Midbrain (tissue), 1 donor: ENCODE results near the gene LY6G6C.

ENCODE experiments used
- DNase-seq: peaks from one replicate; lab custom pipeline; 2025; lab: John Stamatoyannopoulos, UW

LY6G6C gene, protein sequence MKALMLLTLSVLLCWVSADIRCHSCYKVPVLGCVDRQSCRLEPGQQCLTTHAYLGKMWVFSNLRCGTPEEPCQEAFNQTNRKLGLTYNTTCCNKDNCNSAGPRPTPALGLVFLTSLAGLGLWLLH

DNA sequence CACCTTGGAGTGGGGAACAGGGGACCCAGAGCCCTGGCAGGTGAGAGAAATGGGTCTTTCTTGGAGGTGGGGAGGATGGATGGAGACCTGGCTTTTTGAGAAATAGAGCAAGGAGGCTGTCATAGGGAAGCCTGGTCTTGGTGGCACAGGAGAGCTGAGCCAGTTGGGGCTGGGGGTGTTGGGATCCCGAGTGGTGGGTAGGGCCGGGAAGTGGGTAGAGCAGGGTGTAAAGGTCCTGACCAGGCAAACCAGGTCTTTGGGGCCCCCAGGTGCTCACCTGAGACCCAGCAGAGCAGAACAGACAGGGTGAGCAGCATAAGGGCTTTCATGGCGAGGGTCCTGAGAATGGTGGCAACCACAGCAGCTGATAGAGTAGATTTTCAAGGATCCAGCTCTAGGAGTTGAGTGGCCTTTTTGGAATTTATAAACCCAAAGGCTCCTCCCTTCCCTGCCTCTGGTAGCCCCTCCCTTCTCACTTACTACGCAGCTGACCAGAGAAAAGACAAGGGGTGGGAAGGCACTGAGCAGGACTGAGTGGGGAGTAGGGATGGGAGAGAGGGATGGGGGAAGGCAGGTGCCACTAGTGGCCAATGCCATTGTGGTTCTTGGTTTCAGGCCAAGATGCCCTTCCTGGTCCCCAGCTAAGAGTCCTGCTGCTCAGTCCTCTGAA is at the start of gene LY6G6C:
Gene LY6G6C (minus strand): TSS at position 396 of the 670 bp plus-strand sequence. CDS start 67 bp downstream, at position 329.
- DNase-seq, result no peak

DNA sequence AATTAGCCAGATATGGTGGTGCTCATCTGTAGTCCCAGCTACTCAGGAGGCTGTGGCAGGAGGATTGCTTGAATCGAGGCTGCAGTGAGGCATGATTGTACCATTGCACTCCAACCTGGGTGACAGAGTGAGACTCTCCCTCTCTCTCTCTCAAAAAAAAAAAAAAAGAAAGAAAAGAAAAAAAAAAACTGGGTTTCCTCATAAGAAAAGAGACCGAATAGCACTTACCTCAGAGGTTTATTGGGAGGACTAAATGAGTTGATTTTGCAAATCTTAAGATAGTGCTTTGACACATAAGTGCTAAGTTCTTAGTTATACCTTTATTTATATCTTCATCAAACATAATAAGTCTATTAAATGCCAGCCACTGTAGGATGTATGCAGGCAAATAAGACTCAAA is 49.3 kb upstream of the LY6G6C start:
- DNase-seq, result no peak

DNA sequence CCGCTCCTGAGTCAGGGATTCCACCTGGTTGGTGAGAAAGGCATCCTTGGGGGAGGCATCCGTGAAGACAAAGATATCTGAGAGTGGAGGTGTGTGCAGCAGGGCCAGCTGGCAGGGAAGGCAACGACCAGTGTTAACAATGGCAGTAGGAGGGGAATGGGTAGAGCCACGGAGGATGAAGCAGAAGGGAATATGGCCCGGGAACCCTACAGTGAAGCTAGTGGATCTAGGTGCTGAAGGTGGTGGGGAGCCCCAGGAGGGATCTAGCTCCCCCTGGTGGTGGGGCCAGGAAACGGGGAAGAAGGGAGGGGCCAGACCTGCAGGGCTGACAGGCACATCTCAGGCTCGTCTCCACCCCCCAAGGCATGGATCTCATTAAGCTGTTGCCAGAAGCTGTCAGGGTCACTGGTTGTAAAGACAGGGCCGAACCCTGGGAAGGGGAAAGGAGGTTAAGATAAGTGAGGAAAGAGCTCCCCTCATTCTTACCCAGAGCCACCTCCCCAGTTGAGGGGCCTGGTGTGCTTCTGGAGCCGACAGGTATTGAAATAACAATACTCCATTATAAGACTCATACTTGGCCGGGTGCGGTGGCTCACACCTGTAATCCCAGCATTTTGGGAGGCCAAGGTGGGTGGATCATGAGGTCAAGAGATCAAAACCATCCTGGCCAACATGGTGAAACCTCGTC is 48.3 kb upstream of the LY6G6C start:
- DNase-seq, result no peak

DNA sequence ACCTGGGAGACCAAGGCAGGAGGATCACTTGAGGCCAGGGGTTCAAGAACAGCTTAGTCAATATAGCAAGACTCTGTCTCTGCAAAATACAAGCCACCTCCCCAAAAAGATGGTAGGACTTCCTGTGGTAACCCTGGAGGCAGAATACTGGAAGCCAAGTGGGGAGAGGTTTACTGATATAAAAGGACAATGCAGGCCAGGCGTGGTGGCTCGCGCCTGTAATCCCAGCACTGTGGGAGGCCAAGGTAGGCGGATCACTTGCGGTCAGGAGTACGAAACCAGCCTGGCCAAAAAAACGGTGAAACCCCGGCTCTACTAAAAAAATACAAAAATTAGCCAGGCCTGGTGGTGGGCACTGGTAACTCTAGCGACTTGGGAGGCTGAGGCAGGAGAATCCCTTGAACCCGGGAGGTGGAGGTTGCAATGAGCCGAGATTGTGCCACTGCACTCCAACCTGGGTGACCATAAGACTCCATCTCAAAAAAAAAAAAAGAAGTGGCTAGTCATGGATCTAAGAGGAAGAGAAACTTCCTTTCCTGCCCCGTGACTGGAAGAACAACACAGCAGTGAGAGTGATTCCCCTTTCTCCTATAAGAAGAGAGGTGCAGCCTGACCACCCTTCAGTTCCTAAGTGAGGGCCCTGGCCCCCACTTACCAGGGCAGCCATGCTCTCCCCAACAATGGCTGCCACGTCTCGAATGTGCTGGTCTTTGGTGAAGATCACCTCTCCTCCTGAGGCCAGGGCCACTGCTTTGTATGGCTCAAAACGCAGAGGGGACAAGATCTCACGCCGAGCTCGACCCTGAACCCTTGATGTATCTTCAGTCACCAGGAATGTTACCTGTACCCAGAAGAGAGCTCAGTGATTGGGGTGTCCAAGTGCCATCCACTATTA is 47.1 kb upstream of the LY6G6C start:
- peak; percentile 5 for DNase-seq

DNA sequence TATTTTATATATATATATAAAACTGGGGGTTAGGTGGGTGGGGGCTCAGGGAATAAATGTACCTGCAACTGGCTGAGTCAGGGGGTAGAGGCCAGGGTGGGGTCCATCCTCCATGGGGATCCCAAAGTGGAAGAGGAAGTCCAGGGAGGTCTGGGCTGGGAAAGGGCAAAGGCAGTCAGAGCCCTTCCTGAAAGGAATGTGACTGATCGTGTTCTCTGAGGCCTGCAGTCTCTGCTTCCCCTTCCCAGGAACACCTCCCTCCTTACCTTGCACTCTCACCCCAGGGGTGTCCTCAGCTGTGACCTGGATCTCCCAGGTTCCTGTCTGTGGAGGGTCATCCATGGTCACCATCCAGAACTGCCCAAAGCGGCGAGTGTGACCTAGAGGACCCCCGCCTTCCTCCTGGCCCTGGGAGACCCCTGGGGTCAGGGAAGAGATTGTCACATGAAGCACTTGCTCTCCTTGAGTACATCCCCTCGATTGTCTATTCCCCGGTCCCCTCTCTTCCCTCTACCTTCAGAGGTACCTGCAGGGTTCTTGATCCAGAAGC is 45.6 kb upstream of the LY6G6C start:
- DNase-seq, result no peak

DNA sequence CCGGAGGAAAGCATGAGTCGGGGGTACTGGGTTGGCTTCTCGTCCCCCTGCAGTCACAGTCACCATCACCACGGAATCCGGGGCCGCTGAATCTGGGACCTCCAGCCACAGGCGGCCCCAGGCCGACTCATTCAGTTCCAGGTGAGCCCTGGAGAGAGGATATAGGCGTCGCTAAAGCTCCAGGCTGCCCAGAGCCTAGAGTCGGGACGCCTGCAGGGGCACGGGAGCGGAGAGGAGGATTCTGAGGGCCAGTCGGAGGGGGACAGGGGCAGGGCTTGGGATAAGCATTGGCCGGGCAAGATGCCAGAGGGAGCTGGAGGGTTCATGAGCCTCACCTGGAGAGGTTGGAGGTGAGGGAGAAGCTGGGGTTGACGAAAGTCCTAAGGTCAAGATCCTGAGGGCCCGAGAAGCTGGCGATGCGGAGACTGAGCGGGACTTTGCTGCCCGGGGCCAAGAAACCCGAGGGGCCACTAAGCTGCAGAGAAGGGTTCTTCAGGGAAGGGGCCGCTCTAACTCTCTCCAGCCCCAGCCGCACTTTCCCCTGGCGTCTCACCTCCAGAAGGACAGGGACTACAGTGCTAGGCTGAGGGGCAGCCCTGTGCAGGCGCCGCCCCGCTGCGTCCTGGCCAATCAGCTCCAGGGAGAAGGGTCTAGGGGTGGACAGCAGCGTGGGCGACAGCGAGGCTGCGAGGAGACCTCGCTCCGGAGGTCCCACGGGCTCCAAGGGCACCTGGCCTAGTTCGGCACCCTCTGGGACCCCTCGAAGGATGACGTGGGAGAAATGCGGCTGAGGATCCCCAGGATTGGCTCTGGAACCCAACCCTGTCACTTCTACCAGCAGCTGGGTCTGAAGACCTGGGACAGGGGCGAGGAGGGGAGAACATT is 44.6 kb upstream of the LY6G6C start:
- no peak for DNase-seq

DNA sequence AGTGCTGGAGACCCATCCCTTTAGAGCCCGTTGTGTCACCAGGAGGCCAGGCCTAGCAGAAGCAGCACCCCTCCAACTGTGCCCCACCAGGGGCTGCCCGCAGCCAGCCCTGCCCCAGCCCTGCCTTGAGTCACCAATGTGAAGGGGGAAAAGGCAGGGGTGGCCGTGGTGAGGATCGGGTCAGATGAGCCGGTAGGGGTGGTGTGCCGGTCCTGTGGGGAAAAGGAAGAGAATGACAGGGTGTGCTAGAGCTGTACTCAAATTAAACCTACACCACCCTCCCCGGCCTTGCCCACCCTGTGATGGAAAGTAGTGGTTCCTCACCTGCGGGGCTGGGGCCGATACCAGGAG is 44.0 kb upstream of the LY6G6C start:
- DNase-seq, result no peak

DNA sequence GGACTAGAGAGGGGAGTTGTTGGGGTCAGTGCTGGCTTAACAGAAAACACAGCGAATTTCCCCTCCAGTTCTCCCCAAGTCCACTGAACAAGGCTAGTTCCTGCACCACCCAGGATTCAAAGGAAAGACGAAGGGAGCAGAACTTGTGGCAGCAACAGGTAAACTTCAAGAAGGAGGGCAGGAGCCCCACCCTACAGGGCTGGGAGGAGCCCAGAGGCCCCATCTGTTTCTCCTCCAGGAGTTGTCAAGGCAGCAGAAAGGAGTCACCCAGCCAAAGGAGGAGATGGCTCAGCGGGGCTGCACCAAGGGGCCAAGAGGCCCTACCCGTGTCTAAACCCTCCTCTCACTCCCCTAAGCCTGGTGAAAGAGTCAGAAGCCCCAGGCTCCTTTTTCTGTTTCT is 42.7 kb upstream of the LY6G6C start:
- no peak for DNase-seq

DNA sequence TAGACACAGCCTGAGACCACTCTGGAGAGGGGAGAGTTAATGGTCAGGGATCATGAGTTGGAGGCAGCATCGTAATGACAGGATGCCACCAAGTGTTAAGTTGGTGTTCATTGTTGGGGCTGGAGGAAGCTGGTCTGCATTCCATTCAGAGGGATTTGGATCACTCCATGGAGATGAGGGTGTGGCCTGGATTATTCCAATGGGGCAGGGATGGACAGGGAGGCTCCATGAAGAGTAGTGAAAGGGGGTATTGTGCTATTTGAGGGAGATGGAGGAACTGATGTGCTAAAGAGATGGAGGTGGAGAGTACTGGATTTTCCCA is 42.0 kb upstream of the LY6G6C start:
- peak; percentile 28 for DNase-seq

DNA sequence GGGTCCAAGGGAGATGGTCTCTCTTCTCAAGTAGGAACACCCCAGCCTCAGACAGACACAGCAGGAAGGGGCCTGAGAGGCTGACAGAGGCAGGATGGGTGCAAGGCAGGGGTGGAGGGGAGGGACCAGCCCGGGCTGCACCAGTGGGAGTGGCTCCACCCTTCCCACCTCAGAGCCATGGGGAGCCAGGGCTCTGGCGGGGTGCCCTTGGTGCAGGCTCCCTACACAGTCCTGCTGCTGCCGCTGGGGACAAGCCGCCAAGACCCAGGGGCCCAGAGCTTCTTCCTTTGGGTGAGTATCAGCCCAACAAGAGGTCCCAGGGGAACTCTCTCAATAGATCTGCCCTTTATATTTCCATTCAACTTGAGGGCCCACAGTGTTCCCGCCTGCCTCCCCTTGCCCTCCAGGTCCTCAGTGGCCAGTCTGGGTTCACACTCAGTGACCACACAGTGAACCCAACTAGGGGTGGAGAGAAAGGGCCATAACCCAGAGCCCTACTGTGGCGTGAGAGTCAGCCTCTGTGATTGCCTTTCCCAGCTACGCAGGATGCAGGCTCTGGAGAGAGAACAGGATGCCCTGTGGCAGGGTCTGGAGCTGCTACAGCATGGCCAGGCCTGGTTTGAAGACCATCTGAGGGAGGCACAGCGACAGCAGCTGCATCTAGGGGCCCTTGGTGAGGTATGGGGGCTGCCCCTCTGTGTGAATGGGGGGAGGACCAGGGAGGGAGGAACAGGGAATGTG is 41.5 kb upstream of the LY6G6C start:
- DNase-seq, result no peak

DNA sequence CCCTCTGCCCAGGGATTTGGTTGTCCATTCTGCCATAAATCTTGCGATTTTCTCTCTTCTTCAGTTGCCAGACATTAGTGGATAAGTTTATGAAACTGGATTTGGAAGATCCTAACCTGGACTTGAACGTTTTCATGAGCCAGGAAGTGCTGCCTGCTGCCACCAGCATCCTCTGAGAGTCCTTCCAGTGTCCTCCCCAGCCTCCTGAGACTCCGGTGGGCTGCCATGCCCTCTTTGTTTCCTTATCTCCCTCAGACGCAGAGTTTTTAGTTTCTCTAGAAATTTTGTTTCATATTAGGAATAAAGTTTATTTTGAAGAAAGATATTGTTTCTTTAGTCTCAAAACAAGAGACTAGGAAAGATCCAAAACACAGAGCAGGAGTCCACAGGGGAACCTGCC is 40.8 kb upstream of the LY6G6C start, which contains the start of gene SAPCD1:
Gene SAPCD1 (plus strand): TSS at position 301 of the 400 bp plus-strand sequence. CDS start 399 bp downstream, outside the sequence.
- DNase-seq, result no peak

DNA sequence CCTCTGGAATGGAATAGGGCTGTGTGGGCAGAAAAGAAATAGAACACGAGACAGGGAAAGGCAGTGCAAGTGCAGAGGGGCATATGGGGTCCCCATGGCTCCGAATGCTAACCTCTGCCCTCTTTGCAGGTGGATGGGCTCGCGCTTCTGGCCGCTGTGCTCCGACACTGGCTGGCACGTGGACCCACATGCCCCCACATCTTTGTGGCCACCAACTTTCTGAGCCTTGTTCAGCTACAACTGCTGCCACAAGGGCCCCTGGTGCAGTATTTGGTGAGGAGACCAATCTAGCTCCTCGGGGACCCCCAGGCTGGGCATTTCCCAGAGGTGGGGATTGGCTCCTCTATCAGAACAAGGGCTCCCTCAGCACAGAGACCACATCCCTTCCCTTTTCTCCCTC is 39.8 kb upstream of the LY6G6C start:
- DNase-seq, result no peak

DNA sequence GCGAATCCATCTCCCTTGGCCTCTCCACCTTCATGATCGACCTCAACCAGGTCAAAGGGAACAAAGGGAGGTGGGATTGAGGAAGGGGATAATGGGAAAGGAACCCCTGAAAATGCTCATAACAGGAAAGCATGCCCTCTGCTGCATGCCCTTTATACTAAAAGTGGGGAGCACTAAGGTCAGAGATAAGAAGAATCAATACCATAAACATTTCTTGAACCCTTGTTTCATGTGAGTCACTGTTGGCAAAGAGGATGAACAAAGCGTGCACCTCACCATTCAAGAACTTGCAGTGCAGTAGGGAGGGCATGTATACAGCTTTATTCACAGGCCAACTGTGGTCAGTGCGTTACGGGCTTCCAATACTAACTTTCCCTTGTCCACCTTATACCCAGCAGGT is 39.2 kb upstream of the LY6G6C start:
- DNase-seq, result no peak

DNA sequence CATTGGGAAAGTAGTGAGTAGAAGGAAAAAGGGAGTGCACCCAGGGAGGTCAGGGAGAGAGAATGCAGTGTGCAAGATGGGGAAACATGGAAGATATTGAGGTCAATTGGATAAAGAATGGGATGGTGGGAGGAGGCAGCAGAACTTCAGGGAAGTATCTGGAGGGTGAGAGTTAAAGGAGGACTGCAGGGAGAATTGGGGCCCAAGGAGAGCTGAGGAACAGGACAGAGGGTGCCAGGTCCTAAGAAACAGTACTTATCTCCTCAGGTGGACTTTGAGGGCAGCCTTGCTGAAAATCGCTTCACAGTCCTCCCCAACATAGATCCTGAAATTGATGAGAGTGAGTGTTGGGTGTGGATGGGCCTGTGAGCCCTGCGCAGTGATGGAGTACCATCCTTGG is 36.7 kb upstream of the LY6G6C start:
- no peak for DNase-seq

DNA sequence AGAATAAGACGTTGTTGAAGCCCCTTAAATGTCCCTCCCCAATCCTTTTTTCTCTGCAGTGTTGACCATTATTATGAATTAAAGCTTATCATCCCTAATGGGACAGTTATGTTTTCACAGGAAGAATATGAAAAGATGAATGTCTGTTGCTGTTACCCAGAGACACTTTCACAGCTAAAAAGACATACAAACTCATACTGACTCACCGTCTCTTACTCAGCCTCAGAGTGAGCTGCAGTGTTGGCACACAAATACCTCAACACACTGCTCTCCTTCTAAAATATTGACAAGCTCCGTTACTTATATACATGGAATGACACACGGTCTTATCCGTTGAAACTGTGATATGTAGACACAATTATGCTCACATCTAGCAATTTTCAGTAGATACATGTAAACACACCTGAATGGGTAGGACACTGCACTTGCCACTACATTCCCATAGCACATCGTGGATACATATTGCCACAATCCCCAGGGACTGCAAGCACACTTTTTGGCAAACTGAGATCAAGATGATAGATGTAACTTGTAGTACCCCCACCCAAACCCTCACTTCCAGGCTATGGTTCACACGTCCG is 31.3 kb upstream of the LY6G6C start:
- no peak for DNase-seq

DNA sequence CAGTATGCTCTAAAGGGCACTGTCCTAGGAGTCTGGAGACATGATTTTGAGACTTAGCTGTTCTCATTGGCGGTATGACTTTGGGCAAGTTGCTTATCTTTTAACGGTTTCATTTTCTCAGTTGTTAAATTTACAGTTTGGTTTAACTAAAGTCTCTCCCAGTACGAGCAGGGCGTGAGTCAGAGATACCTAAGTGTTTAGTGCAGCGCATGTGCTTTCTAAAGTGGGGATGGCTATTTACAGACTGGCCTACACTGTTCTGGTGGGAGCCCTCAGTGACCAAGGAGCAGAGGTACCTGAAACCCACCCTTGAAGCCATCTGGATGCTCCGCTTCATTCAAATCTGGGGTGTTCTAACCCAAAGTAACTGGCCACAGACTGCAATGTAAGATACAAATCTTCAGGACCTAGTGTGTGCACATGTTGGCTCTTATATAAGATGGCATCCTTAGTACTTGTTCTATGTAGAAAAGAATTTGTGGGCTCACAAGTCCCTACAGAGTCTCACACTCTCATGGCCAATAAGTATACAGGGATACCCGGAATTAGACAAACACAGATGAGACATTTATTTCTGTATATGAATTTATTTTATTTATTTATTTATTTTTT is 29.0 kb upstream of the LY6G6C start:
- DNase-seq, result no peak

DNA sequence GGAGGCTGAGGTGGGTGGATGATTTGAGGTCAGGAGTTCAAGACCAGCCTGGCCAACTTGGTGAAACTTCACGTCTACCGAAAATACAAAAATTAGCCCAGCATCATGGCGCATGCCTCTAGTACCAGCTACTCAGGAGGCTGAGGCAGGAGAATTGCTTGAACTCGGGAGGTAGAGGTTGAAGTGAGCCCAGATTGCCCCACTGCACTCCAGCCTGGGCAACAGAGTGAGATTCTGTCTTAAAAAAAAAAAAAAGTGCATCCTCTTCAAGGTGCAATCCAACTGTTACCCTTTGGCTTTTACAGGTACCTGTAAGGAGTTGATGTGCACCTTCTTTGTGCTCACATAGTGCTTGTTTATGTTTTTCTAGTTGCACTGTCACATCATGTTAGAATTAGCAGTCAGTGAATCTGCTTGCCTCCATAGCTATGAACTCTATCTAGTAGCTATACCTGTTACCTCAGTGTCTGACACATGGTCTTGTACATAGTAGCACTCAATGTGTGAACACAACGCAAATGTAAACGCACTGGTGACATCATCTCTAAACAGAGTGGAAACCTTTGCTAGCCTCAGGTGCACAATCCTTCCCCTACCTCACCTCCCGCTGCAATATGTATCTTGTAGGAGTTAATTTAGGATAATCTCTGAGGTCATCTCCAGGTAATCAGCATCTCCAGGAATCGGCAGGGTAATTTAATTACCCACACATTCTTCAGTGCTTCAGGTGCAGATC is 27.9 kb upstream of the LY6G6C start:
- no peak for DNase-seq

DNA sequence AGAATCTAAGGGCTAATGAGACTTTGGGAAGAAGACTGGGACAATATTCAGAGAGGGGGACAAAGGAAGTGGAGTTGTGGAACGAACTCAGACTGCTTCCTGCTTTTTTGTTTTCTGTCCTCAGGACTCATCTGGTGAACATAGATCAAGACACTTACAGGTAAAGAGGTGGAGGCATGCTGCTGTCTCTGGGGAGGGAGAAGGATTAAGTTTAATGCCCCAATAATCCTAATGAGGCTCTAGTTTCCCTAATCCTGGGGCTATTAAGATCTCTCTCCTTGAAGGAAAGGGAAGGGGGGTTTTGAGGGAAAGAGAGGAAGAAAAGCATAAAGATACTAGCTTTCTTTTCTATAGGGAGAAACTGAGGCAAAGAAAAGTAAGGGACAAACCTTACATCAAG is 22.9 kb upstream of the LY6G6C start:
- DNase-seq, result no peak

DNA sequence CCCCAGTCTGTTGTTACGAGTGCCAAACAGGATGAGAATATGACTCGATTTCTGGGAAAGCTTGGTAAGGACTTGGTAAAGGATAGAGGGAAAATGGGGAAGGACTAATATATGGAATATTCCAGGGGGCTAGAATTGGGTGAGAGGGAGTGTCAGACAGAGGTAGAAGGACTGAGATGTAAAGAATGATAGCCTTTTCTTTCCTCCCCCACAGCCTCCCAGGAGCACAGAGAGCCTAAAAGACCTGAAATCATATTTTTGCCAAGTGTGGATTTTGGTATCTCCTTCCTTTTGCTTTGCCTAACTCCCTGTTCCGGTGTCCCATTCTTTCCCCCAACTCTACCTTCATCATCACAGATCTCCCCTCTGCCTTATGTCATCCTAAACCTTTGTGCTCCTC is 21.3 kb upstream of the LY6G6C start:
- DNase-seq, result no peak
